HepG2 (cell line): ENCODE results near the gene HMCN2. TPM values are rescaled to one million over a fixed set of nuclear protein-coding genes. Genes with fewer than 3 reads are reported as not detected.

Experiments
- AGO1 ChIP-seq: fragments of 200-400 bp; formaldehyde crosslinking; IDR thresholded peaks from 2 replicates; pipeline ENCODE4 v1.6.1; 2017; ENCODE audit warnings: mild to moderate bottlenecking, low read depth, low read length, moderate library complexity; ENCODE audit not compliant: poor library complexity, severe bottlenecking
- CAMTA2 ChIP-seq: sonication (generic); formaldehyde crosslinking; IDR thresholded peaks from 2 replicates; pipeline ENCODE4 v1.4.0; 2020; ENCODE audit warnings: mild to moderate bottlenecking, missing genetic modification reagents, borderline replicate concordance
- CCDC6 ChIP-seq: sonication (generic); formaldehyde crosslinking; IDR thresholded peaks from 2 replicates; pipeline ENCODE4 v1.8.1; 2022; ENCODE audit warnings: mild to moderate bottlenecking, missing genetic modification reagents, moderate library complexity
- CHD4 ChIP-seq: fragments of 200-600 bp; sonication (generic); IDR thresholded peaks from 2 replicates; pipeline ENCODE4 v1.7.0; 2017; ENCODE audit warnings: mild to moderate bottlenecking, low read length, borderline replicate concordance
- GFI1 ChIP-seq: sonication (generic); formaldehyde crosslinking; IDR thresholded peaks from 2 replicates; pipeline ENCODE4 v1.5.0; 2020; ENCODE audit warnings: missing genetic modification reagents, mild to moderate bottlenecking, borderline replicate concordance
- HDAC6 ChIP-seq: fragments of 200-600 bp; sonication (generic); IDR thresholded peaks from 2 replicates; pipeline ENCODE4 v1.7.0; 2017; ENCODE audit warnings: mild to moderate bottlenecking, antibody characterized with exemption, low read length, low read depth
- NR1H2 ChIP-seq: sonication (generic); formaldehyde crosslinking; IDR thresholded peaks from 2 replicates; pipeline ENCODE4 v1.8.1; 2022; ENCODE audit warnings: low read depth, missing genetic modification reagents, borderline replicate concordance
- PCBP1 ChIP-seq: fragments of 200-400 bp; formaldehyde crosslinking; IDR thresholded peaks from 2 replicates; pipeline ENCODE4 v1.6.1; 2017; ENCODE audit warnings: mild to moderate bottlenecking, low read depth, low read length, borderline replicate concordance
- POGZ ChIP-seq: sonication (generic); formaldehyde crosslinking; IDR thresholded peaks from 2 replicates; pipeline ENCODE4 v1.4.0; 2020; ENCODE audit warnings: mild to moderate bottlenecking, missing genetic modification reagents
- POLR2AphosphoS2 ChIP-seq: IDR thresholded peaks from 2 replicates; pipeline ENCODE4 v1.6.1; 2011; ENCODE audit warnings: low read depth, low read length, improper control_type of control experiment
- SMAD9 ChIP-seq: sonication (generic); formaldehyde crosslinking; IDR thresholded peaks from 2 replicates; pipeline ENCODE4 v1.5.1; 2020; ENCODE audit warnings: mild to moderate bottlenecking, missing genetic modification reagents
- TBX3 ChIP-seq: fragments of 450-650 bp; IDR thresholded peaks from 2 replicates; pipeline ENCODE4 v1.6.1; 2017; ENCODE audit warnings: antibody characterized with exemption, mild to moderate bottlenecking, inconsistent platforms, borderline replicate concordance
- ZNF24 ChIP-seq: fragments of 450-650 bp; IDR thresholded peaks from 2 replicates; pipeline ENCODE4 v1.6.1; 2017; ENCODE audit warnings: antibody characterized with exemption, mild to moderate bottlenecking
- ZNF3 ChIP-seq: IDR thresholded peaks from 2 replicates; pipeline ENCODE4 v1.7.0; 2017; ENCODE audit warnings: inconsistent platforms
- ZNF33A ChIP-seq: sonication (generic); formaldehyde crosslinking; IDR thresholded peaks from 2 replicates; pipeline ENCODE4 v1.5.1; 2020; ENCODE audit warnings: missing genetic modification reagents, mild to moderate bottlenecking, moderate library complexity, borderline replicate concordance
- ZNF614 ChIP-seq: IDR thresholded peaks from 2 replicates; pipeline ENCODE4 v1.6.1; 2018; ENCODE audit warnings: missing biosample characterization, missing genetic modification reagents, inconsistent platforms, borderline replicate concordance
- ZNF839 ChIP-seq: sonication (generic); formaldehyde crosslinking; IDR thresholded peaks from 2 replicates; pipeline ENCODE4 v1.4.0; 2020; ENCODE audit warnings: missing genetic modification reagents, mild to moderate bottlenecking, borderline replicate concordance
- ZSCAN29 ChIP-seq: sonication (generic); formaldehyde crosslinking; conservative IDR thresholded peaks from 2 replicates; pipeline ENCODE4 v1.4.0; 2020; ENCODE audit warnings: mild to moderate bottlenecking, missing genetic modification reagents
- polyA plus RNA-seq, 8 experiments: library from polyadenylated mRNA; depleted of rRNA in 3 of 8; stranded (reverse) in 7 of 8; unstranded in 1 of 8; fragments of >200 nt; fragmentation: Illumina TruSeq in 4 of 8; extraction: Trizol in 4 of 8; gene quantifications; 2 replicates each; pipeline versions ENCODE4 v1.2.1 to v1.2.3, GENCODE V29; 2011 to 2016; ENCODE audit warnings: low read depth in 4 of 8, missing spikeins in 1 of 8, mixed read lengths in 1 of 8; ENCODE audit not compliant: insufficient read depth in 1 of 8
- total RNA-seq, 5 experiments: library from RNA; depleted of rRNA; stranded (reverse); fragments of >200 nt; fragmentation: Illumina TruSeq; extraction: Trizol; gene quantifications; 2 replicates each; pipeline ENCODE4 v1.2.3, GENCODE V29; 2016; ENCODE audit warnings: low read depth in 1 of 5
- TF ChIP-seq, protein P1 (sequence below): IDR thresholded peaks from 2 replicates; pipeline ENCODE4 v1.6.1; 2012; ENCODE audit warnings: low read depth, low read length, improper control_type of control experiment
- TF ChIP-seq, protein P2 (sequence below): sonication (generic); IDR thresholded peaks from 2 replicates; pipeline ENCODE4 v1.6.1; 2016; ENCODE audit warnings: low read depth, borderline replicate concordance
- TF ChIP-seq, protein P3 (sequence below): sonication (generic); formaldehyde crosslinking; IDR thresholded peaks from 2 replicates; pipeline ENCODE4 v1.9.0; 2021; ENCODE audit warnings: missing genetic modification reagents, borderline replicate concordance
- TF ChIP-seq, protein P4 (sequence below): sonication (generic); formaldehyde crosslinking; IDR thresholded peaks from 2 replicates; pipeline ENCODE4 v1.4.0; 2020; ENCODE audit warnings: missing genetic modification reagents, borderline replicate concordance
- TF ChIP-seq, protein P5 (sequence below): sonication (generic); formaldehyde crosslinking; IDR thresholded peaks from 2 replicates; pipeline ENCODE4 v1.8.0; 2022; ENCODE audit warnings: missing genetic modification reagents, mild to moderate bottlenecking, borderline replicate concordance

Gene HMCN2
- total and polyA plus RNA-seq, 2 of the 13 experiments (the other 11 are each of a cell fraction or from before 2014, with no cell fraction given) = 0.09 TPM; not detected in 1

DNA sequence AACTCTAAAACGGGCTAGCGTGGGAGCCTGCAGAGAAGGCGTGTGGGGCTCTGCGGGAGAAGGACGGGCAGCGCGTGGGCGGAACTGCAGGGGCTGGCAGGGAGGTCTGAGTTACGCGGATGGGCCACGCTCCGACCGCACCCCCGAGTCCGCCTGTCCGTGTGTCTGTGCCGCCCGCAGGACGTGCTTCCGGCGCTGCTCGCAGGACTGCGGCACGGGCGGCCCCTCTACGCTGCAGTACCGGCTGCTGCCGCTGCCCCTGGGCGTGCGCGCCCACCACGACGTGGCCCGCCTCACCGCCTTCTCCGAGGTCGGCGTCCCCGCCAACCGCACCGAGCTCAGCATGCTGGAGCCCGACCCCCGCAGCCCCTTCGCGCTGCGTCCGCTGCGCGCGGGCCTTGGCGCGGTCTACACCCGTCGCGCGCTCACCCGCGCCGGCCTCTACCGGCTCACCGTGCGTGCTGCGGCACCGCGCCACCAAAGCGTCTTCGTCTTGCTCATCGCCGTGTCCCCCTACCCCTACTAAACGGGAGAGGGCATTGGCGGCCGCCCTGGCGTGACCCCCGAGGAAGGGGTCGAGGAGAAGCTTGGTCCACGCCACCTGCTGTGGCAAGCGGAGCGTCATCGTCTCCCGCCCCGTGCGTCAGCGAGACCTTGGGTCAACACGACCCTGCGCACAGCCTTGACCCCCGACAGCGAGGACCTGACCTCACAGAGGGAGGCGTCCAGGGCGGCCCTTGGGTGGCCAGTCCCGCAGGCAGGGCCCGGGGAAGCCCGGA lies 167.8 kb downstream of the HMCN2 start (continued):
- TF ChIP-seq ZNF614 (CRISPR knock-in tag) = no peak
- no peak for TF ChIP-seq ZNF33A (CRISPR knock-in tag)
- no peak for TF ChIP-seq NR1H2 (CRISPR knock-in tag)
- TF ChIP-seq ZNF24 = no peak
- TF ChIP-seq, protein P1, sequence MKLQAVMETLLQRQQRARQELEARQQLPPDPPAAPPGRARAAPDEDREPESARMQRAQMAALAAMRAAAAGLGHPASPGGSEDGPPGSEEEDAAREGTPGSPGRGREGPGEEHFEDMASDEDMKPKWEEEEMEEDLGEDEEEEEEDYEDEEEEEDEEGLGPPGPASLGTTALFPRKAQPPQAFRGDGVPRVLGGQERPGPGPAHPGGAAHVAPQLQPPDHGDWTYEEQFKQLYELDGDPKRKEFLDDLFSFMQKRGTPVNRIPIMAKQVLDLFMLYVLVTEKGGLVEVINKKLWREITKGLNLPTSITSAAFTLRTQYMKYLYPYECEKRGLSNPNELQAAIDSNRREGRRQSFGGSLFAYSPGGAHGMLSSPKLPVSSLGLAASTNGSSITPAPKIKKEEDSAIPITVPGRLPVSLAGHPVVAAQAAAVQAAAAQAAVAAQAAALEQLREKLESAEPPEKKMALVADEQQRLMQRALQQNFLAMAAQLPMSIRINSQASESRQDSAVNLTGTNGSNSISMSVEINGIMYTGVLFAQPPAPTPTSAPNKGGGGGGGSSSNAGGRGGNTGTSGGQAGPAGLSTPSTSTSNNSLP = no peak
- TF ChIP-seq, protein P2, sequence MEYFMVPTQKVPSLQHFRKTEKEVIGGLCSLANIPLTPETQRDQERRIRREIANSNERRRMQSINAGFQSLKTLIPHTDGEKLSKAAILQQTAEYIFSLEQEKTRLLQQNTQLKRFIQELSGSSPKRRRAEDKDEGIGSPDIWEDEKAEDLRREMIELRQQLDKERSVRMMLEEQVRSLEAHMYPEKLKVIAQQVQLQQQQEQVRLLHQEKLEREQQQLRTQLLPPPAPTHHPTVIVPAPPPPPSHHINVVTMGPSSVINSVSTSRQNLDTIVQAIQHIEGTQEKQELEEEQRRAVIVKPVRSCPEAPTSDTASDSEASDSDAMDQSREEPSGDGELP = no peak
- TF ChIP-seq CCDC6 (CRISPR knock-in tag) = 0 out of 2 replicates have a peak, but pooled peaks have one; percentile 55
- no peak for TF ChIP-seq AGO1
- TF ChIP-seq, protein P3, sequence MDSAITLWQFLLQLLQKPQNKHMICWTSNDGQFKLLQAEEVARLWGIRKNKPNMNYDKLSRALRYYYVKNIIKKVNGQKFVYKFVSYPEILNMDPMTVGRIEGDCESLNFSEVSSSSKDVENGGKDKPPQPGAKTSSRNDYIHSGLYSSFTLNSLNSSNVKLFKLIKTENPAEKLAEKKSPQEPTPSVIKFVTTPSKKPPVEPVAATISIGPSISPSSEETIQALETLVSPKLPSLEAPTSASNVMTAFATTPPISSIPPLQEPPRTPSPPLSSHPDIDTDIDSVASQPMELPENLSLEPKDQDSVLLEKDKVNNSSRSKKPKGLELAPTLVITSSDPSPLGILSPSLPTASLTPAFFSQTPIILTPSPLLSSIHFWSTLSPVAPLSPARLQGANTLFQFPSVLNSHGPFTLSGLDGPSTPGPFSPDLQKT = peak; percentile 15; the same call in 1 of the 2 replicates
- no peak for TF ChIP-seq POLR2AphosphoS2
- 0 out of 2 replicates have a peak, but pooled peaks have one; percentile 49 for TF ChIP-seq PCBP1
- no peak for TF ChIP-seq CHD4
- TF ChIP-seq, protein P4, sequence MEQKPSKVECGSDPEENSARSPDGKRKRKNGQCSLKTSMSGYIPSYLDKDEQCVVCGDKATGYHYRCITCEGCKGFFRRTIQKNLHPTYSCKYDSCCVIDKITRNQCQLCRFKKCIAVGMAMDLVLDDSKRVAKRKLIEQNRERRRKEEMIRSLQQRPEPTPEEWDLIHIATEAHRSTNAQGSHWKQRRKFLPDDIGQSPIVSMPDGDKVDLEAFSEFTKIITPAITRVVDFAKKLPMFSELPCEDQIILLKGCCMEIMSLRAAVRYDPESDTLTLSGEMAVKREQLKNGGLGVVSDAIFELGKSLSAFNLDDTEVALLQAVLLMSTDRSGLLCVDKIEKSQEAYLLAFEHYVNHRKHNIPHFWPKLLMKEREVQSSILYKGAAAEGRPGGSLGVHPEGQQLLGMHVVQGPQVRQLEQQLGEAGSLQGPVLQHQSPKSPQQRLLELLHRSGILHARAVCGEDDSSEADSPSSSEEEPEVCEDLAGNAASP (CRISPR knock-in tag) = peak; percentile 72; the same call in 1 of the 2 replicates
- TF ChIP-seq ZNF839 = no peak
- TF ChIP-seq GFI1 (CRISPR knock-in tag) = no peak; the same call in 1 of the 2 replicates
- no peak for TF ChIP-seq ZSCAN29
- no peak for TF ChIP-seq TBX3
- TF ChIP-seq CAMTA2 = no peak
- TF ChIP-seq SMAD9 (CRISPR knock-in tag) = no peak
- no peak for TF ChIP-seq ZNF3
- TF ChIP-seq, protein P5, sequence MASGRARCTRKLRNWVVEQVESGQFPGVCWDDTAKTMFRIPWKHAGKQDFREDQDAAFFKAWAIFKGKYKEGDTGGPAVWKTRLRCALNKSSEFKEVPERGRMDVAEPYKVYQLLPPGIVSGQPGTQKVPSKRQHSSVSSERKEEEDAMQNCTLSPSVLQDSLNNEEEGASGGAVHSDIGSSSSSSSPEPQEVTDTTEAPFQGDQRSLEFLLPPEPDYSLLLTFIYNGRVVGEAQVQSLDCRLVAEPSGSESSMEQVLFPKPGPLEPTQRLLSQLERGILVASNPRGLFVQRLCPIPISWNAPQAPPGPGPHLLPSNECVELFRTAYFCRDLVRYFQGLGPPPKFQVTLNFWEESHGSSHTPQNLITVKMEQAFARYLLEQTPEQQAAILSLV (CRISPR knock-in tag) = no peak
- TF ChIP-seq POGZ (CRISPR knock-in tag) = 0 out of 2 replicates have a peak, but pooled peaks have one; percentile 15
- TF ChIP-seq HDAC6 = no peak
